GM19240 (cell line): ENCODE results near the gene LRP1B.

Source experiments
- DNase-seq: peaks from one replicate; pipeline ENCODE4 v3.0.0; 2011; ENCODE audit warnings: low spot score; ENCODE audit not compliant: insufficient read length

The LRP1B gene

DNA sequence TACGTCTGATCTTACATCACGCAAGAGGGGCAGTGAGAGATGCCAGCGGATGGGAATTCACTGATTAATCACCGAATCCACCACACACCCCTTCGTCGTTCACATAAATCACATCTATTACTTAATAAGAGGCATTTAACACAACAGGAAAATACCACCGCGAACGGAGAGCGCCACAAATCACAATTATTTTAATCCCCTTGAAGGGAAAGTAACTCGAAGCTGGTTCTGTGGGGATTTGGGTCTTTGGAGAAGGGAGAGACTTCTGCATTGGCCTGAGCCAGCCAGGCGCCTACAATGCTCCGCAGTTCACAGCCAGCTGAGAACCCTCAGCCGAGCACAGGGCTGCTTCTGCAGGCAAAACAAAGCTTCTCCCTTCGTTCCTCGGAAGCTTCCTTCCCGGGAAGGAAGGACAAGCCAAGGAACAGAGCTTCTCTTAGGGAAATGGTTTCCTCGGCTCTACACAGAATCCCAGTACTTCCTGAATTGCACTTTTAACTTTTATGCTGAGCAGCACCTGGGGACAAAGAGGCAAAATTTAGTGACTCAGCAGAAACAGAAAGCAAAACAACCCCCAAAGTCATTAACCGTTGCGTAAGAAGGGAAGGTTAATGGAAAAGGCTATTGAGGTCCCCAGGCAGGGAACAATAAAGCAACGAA lies at the start of gene LRP1B:
Gene LRP1B (minus strand): TSS at position 7 of the 660 bp plus-strand sequence. CDS start 287 bp downstream, outside the sequence.
- DNase-seq, result no peak

DNA sequence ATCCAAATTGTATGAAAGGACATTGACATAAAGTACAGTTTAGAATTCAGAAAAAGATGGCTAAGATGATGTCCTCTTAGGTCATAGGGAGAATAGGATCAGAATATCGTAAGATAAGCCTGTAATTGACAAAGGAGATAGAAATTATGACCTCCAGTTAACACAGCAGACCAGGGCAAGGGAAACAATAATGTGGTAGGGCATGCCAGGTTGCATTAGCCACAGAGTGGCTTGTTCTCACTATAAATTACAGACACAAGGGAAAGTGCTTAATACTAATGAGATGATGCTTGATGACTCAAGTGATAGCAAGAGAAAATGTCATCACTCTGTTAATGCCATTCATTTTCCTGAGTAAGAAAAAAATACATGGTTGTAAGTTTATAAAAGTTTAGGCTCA lies 48.9 kb upstream of the LRP1B start:
- no peak for DNase-seq

DNA sequence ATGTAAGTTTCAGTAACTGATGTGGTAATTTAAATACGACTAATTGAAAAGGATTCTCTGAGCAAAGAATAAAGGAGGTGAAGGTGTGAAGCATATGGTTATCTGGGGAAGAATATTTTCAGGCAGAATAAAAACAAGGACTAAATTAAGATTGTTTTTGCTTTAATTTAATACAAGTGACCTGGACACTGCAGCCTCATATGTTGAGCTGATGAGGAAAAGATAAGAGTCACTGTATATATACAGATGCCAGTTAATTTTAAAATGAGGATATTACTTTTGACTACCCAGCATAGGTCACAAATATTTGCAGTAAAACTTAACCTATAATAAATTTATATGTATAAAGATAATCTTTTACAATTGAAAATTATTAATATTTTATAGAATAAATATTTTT lies 47.8 kb upstream of the LRP1B start:
- no peak for DNase-seq

DNA sequence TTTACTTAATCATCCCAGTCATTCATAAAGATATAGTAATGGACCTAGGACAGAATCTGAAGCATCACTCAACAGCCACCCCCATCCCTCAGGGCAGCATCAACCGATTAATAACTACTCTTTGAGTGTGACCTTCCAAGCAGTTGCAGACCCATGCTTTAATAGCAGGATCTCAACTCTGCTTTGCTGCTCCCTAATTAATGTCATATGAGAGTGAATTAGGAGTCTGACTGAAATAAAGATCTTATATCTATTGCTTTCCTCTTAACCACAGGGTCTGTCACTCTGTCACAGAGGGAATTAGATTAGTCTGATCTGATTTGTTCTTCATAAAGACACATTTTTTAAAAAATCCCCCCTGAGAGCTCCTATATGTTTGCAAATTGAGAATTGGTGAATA lies 46.1 kb upstream of the LRP1B start:
- no peak for DNase-seq

DNA sequence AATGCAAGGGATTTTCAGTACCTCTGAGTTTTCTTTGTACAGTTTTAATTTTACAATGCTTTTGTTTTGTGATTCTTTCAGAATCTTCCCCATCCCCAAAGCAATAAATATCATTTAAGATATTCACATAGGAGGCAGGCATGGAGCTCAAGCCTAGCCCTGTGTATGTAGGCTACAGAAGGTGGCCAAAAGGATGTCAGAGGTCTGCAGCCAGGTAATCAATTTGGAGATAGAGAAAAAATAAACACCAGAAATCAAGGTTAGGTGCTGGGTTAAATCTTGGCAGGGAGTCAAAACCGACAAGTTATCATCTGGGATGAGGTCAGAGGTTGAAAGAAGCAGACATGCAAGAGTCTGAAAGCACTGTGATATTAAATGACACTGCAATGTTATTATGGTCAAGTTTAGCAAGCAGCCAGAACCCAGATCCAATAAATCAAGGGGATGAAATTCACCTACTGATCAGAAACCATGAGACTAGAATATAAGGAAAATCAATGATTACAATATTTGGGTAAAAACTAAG lies 45.1 kb upstream of the LRP1B start:
- no peak for DNase-seq

DNA sequence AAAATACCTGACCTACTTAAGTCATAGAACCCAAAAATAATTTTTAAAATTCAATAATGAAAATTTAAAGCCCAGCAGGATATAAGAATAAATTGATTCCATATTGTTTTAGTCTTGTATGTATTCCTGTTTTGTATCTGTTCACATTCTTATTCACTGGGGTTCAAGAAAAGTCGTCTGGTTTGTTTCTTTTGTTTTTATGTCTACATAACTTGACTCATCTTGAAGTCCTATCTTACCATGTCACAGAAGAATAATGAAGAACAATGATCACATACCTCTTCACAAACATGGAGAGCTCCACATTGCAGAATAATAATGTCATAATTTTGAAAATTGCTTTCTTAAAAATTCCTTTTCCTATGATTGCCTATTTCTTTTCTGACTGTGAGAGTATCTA lies 43.4 kb upstream of the LRP1B start:
- DNase-seq, result no peak

DNA sequence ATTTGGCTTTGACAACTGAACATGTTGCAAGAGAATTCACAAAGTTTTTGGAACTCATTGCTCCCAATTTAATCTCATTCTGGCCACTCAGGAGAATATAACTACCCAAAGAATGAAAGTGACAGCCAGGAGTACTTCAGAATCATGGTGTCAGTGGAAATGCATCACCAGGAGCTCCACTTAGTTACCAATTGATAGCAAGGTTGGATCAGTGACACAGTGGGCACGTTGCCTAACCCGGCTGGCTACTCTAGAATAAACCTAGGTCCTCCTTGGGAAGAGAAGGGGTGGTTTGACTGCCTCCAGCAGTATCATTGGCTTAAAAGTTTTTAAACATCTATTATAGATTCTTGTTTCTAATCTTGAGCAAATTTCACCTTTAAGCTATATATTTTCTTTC lies 40.0 kb upstream of the LRP1B start:
- DNase-seq, result no peak

DNA sequence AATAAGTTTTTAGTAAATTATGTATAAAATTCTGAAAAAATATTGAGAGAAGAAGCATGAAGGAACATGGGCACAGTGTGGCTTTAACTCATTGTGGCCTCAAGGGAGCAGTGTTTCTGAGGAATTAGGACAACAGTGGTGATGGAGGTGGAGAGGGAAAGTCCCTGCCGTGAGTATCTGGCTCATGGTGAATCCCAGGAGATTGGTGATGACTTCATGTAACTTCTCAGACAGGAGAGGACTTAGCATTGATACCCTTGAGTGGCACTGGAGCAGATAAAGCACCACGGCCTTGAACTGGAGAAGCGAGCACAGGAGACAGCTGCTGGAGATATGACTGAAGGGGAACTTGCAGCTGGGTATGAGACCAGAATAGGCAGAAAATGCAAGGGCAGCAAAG lies 35.0 kb upstream of the LRP1B start:
- no peak for DNase-seq

DNA sequence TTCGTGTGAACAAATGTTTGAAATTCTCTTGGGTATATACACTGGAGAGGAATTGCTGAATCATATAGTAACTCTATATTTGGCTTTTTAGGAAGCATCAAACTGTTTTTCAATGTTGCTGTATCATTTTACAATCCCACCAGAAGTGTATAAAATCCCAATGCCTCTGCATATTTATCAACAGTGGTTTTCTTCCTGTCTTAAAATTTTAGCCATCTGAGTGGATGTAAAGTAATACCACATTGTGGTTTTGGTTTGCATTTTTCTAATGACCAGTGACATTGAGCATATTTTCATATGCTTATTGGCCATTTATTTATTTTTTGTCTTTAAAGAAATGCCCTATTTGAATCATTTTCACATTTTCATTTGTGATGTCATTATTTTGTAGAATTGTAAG lies 22.8 kb upstream of the LRP1B start:
- DNase-seq, result no peak

DNA sequence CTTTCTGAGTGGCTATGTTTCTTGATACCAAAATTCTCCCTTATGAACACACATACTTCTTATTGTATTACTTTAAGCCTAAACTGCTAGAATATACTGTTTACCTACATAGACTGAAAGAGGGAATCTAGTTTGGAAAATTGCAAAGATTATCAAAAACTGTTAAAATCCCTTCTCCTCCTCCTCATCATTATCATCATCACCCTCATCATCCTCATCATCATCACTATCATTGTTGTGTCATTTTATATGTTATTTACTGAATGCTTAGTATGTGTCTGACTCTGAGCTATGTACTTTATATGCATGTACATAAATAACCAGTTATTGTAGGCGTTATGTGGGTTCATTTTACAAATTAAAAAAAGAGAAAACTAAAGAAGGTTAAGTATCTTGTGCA lies 19.6 kb upstream of the LRP1B start:
- DNase-seq, result no peak

DNA sequence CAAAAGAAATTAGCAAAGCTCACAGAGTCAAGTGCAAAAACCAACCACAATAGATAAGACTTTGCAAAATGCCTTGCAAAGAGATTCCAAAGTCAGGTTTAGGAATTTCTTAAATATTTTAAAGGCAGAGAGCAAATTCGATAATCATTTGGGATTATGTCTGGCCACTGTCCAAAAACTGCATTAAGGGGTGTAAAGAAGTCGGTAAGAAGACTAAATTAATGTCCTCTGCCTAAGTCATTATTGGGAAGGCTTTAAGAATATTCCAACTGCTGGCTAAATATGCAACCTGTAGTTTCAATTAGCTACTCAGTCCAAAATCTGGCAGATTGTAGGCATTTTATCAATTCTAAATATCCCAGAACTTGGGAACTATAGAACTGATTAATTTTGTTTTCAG lies 13.7 kb upstream of the LRP1B start:
- DNase-seq, result no peak

DNA sequence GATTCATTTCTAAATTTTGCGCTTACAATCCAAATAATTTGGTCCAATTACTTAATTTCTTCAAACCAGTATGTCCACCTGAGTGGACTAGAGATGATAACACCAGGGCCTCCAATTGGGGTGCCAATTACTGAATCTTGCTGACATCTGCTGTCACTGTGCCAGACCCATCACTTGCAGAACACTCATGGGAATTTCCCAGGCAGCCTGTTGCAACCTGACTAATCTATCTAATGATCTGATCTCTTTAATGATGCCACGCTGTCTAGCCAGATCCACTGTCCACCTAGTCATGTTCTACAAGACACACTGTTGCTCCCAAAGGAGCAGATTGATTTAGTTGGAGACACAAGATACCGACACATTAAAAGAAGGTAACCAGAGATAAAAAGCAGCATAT lies 11.8 kb upstream of the LRP1B start:
- DNase-seq, result no peak

DNA sequence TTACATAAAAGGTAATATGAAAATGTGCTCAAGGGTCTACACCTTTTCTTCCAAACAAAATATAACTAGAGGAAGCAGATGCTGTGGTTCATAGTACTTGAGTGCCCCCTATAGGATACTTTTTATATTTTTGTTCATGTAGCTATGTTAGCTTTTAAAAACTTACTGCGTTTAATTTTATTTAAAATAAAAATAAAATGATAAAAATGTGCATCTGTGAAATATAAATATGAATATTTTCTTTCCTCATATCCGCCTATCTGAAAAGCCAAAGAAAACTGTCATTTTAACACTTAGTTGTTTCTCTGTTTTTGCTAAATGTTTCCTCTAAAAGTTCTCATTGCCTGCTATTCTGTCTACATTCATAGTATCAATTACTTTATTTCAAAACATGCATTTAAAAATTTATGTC lies 9.6 kb upstream of the LRP1B start:
- no peak for DNase-seq

DNA sequence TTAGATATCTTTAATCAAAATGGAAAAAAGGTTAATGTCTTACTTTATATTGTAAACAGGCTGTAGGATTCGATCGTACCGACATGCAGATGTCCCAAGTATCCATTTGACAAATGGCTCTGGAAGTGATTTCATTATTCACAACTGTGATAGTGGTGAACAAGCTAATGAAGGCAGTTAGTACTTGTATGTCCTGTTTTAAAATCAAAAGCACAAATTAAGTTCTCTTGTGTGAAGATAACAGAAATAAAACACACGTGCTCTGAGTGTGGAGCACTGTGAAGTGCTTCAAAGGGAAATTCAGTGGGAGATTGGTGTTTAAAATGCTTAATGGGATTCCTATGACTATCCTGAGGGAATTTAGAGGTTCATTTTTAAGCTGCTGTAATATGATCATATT lies 8.6 kb upstream of the LRP1B start:
- no peak for DNase-seq

DNA sequence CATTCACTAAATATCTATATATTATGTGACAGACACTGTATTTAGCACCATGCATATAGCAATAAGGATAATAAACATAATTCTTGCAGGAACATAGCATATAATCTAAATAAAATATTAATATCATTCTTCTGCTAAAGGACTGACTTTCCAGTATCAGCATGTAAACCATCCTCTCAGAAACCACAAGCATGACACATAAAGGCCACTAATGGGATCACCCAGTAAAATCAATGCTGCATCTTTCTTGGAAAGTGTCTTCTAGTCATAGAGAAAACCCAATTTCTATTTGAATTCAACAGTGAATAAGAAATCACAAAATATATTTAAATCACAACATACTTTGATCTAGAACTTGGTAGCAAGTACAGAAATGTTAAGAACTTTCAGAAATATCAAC lies 5.8 kb upstream of the LRP1B start:
- DNase-seq, result no peak

DNA sequence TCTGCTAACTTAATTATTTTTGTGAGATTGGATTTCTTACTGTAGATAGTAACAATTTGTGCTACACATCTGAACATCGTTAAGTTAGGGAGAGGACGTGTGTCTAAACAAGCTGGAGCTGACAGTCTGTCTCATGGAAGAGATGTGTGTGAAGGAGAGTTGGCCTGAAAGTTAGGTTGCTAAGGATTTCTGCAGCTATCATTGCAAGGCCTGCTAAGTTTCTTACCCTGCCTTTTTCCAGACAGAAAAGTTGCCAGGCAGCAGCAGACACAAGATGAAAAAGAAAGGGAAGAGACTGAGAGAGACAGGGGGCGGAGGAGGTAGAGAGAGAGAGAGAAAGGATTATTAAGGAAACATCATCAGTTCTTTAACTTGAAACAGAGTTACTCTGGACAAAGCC lies 4.1 kb upstream of the LRP1B start:
- DNase-seq, result no peak

DNA sequence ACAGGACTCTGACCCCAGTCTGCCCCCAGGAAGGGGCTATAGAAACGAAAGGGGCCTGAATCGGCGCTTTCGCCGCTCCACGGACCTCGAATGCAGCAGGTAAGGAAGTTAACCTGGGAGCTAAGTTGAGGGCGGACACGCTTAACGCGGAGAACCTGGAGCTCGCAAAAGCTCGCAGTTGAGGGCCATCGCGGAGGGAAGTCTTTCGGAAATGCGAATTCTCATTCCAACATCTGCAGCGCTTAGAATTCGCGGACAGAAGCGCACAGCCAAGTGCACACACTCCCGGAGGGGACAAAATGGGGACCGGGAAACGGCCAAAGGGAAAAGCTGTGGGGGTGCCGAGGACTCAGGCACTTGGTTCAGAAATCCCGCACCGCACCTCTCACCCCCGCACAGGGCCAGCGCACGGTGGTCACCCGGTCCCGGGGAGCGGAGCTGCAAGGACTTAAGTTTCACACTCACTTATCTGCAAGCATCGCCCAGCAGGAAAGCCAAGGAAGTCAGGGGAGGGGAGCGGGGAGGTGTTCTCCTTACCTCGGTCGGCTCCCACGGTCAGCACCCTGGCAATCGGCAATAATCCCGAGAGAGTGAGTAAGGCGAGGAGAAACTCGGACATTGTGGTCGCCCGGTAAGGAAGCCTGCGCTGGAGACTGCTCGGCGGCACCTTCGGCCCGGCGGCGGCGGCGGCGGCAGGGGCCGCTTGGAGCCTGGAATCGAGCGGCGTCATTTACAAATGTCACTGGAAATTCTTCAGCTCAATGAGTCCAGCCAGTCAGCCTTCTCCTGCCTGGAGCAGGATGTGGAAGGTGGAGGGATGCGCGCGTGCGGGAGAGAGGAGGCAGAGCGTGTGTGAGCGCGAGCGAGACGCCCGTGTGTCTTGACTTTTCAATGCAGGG lies 456 bp downstream of the LRP1B start:
- DNase-seq, result no peak

DNA sequence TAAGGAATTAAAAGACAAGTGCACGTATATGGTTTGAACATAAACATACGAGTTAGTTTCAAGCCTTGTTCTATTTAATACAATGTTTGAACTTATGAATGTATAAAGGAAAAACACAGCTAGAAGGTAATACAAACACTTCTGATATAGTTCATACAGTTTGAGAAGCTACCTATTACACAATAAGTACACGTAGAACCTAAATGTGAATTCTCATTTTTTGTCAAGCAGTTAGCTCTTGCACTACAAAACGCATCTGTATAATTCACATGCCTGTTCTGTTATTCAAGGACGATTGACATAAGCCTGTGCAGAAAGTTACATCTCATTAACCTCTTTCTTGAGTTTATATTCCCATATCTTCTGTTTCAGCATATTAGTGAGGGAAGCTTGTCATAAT lies 2.7 kb downstream of the LRP1B start:
- no peak for DNase-seq

DNA sequence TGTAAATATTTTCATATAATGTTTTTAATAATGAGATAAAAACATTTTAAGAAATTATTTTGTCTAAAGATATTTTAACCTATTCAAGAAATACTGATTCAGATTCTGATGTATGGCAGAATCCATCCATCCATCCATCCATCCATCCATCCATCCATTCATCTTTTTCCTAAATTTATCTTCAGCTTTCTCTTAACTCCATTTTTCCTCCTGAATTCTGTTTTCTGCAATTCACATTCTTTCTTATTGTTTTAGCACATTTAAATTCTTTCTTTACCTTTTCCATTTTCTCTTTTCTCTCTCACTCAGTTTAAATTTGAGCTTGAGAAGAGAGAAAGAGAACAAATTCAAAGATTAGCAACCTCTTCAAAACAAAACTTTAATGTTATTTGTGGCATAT lies 3.6 kb downstream of the LRP1B start:
- DNase-seq, result no peak

DNA sequence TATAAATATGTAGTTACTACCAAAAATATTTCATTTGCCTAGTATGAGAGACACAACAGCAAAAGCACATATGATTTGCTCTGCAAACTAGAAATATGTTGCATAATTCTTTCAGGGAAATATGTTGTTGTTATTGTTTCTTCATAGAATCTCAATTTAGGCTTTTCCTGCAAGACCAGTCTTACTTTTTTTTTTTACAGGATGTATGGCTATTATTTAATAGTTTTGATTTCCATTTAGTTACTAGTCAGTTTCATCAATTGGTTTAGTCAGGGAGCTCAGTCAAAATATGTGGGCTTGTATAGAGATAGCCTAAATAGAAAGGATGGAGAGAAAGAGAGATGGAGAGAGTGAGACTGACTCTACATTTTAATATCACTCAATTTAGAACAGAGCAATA lies 6.1 kb downstream of the LRP1B start:
- DNase-seq, result no peak

DNA sequence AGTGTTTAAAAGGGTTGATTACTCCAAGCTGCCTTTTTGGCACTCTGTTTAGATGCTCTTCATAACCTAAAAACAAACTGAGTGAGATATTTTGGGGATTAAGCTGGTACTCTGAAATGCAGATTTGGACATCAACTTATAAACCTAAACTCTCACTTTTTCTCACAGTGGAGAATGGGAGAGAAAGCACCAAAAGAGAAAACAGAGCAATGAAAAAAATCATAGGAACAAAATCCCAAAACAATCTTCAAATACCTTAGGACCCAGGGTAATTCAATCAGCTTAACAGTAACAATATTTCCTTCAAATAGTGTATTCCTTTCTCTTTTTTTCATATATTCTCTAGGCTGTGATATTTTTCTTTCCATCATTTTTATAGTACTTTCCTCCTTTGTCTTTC lies 11.5 kb downstream of the LRP1B start:
- DNase-seq, result no peak

DNA sequence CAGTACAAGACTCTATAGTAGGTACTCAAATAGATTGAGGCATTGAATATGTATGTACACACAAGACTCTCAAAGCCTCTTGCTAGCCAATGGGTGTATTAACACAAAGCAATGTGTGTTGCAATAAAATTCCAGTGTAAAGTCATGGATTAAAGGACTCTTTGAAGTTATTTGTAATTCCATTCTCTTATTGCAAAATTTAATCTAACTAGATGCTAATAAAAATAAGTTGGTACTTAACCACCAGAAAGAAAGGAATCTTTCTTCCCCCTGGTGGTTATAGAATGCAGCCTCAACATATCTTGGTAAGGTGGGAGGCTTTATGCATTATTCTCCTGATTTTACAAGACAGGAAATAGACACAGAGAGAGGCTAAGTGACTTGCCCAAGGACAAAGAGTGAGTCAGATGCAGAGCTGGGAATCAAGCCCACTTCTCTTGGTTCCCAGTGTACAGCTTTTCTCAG lies 18.0 kb downstream of the LRP1B start:
- no peak for DNase-seq
